ENCODE results near the gene MXD1.

GRCh38 chr2:69944756-69945155, 29.8 kb downstream of the MXD1 start:
- no peak for TF ChIP-seq GATA3 (IDR thresholded peaks at IDR 0.05; ENCODE audit: borderline replicate concordance)
- no peak for TF ChIP-seq REST (IDR thresholded peaks at IDR 0.05)
- no peak for TF ChIP-seq POLR2A (IDR thresholded peaks at IDR 0.05; ENCODE audit: low read length)
- no peak for TF ChIP-seq EHF (CRISPR knock-in tag; IDR thresholded peaks at IDR 0.05)
- TF ChIP-seq RNF2 (IDR thresholded peaks at IDR 0.05; ENCODE audit: borderline replicate concordance, low read depth) = no peak
- TF ChIP-seq JUNB (IDR thresholded peaks at IDR 0.05) = no peak
- TF ChIP-seq, protein P1, sequence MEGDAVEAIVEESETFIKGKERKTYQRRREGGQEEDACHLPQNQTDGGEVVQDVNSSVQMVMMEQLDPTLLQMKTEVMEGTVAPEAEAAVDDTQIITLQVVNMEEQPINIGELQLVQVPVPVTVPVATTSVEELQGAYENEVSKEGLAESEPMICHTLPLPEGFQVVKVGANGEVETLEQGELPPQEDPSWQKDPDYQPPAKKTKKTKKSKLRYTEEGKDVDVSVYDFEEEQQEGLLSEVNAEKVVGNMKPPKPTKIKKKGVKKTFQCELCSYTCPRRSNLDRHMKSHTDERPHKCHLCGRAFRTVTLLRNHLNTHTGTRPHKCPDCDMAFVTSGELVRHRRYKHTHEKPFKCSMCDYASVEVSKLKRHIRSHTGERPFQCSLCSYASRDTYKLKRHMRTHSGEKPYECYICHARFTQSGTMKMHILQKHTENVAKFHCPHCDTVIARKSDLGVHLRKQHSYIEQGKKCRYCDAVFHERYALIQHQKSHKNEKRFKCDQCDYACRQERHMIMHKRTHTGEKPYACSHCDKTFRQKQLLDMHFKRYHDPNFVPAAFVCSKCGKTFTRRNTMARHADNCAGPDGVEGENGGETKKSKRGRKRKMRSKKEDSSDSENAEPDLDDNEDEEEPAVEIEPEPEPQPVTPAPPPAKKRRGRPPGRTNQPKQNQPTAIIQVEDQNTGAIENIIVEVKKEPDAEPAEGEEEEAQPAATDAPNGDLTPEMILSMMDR (IDR thresholded peaks at IDR 0.05) = no peak
- TF ChIP-seq MAFK (IDR thresholded peaks at IDR 0.05; ENCODE audit: partially characterized antibody) = no peak
- TF ChIP-seq PHF8 (IDR thresholded peaks at IDR 0.05; ENCODE audit: borderline replicate concordance, low read depth) = no peak
- no peak for TF ChIP-seq MYC (IDR thresholded peaks at IDR 0.05; ENCODE audit: borderline replicate concordance, low read length)
- TF ChIP-seq NFE2L2 (conservative IDR thresholded peaks at IDR 0.05; ENCODE audit: low read length) = no peak
- no peak for TF ChIP-seq MAX (IDR thresholded peaks at IDR 0.05)
